NCI-H2029 treated with DMSO at 0.1 percent for 48 hours (cell line): ENCODE results near the gene PRICKLE4.
"Not testable (repeated sequence)": the region's sequence is repeated elsewhere in the genome, so short reads cannot be mapped to it uniquely, and the experiment has no call there.

ENCODE experiments used
- DNase-seq: peaks from one replicate; lab custom pipeline; 2025; lab: John Stamatoyannopoulos, UW

The PRICKLE4 gene

GRCh38 chr6:41744236-41744787 is 36.3 kb upstream of the PRICKLE4 start:
- no peak for DNase-seq

- DNase-seq, result no peak
Measured at GRCh38 chr6:41746107-41746506, 34.5 kb upstream of the PRICKLE4 start.

- no peak for DNase-seq
Measured at GRCh38 chr6:41747256-41748101, 33.1 kb upstream of the PRICKLE4 start, which contains the start of gene PGC. PGC (minus strand) TSS chr6:41747397; CDS start chr6:41747334, 63 bp downstream.

DNA sequence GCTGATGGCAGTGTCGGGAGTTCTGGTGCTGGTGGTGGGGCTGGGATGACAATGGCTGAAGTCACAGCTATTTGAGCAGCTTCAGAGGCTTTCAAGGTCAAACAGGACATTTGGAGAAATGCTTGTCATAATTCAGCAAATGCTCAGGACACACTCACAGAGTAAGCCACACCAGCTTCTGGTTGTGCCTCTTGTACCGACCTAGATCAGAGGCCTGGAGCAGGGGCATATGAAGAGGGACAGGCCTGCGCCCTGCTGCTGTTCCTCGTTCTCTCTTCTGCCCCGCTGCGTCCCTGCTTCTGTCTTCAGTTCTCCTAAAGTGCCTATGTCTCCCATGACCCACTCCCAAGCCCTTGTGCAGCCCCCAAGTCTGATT is 32.5 kb upstream of the PRICKLE4 start:
- no peak for DNase-seq

DNA sequence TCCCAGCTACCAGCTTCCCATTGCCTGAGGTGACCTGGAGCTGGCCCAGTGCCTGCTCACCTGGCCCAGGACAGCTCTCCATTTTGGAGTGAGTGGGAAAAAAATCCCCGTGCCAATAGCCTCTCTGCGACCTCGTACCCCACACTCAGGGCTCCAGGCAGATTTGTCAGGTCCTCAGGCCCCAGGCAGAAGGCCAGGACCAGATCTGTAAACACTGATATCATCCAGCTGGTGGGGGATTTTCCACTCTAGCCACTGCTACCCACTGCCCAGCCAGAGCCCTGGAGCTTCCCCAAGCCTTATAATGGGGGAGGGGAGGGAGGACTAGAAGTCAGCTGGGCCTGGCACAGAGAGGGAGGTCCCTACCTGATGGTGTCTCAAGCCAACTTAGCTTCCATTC is 32.0 kb upstream of the PRICKLE4 start:
- no peak for DNase-seq

- DNase-seq, result no peak
Measured at GRCh38 chr6:41750374-41750773, 30.2 kb upstream of the PRICKLE4 start.

DNA sequence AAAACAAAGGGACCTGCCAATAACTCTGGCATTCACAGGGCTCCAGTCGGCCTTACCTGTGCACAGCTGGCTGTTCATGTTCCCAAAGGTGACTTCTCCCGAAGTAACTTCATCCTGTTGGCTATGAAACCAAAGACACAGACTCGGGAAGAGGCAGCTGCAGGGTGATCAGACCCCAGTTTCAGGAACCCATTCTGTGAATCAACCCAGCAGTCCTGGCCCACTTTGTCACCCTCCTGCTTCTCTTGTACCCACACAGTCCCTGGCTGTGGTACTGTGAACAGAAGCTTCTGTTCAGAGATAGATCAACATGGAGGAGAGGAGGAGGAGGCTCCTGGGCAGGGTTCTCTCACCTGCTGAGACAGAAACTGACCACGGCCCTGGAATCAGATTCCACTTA is 24.7 kb upstream of the PRICKLE4 start:
- no peak for DNase-seq

GRCh38 chr6:41756354-41756753 is 24.2 kb upstream of the PRICKLE4 start:
- no peak for DNase-seq

DNA sequence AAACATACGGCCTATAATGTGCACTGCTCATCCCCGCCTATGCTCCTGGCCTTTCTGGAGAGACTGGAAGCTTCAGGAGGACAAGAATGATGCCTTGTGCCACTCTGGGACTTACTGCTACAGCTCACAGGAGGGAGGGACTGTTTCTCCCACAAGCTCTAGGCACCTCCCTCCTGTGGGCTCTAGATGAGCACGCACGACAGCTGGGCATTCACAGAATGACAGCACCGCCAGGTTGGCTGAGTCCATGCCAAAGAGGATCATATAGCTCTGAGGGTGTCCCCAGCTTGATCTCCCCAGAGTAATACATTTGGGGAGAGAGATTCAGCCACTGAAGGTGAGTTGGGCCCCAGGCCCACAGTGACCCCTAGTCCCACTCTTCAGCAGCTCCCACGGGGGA is 23.3 kb upstream of the PRICKLE4 start:
- DNase-seq, result no peak

DNA sequence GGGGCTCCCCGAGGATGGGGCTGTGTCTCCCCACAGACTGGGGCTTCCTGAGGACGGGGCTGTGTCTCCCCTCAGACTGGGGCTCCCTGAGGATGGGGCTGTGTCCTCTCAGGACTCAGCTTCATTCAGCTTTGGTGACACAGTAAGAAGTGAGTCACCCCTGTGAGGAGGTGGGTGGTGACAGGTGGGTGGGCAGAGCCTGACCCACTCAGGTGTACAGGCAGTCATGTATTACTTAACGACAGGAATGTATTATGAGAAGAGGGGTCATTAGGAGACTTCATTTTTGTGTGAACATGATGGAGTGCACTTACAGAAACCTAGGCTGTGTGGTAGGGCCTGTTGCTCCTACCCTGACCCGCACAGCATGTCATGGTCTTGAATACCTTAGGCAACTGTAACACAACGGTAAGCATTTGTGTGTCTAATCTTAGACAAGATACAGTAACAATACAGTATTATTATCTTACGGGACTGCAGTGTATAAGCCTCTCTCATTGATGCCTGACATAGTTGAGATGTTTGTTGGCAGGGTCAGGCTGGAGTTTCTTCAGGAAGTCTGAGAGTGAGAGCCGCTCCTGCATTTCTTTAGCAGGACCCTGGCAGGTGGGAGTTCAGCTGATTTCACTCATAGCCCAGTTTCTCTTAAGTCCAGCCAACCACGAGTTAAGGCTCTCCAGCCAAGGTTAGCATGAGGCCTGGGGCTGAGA is 22.5 kb upstream of the PRICKLE4 start:
- DNase-seq, result no peak

- no peak for DNase-seq
Measured at GRCh38 chr6:41758641-41759035, 21.9 kb upstream of the PRICKLE4 start.

DNA sequence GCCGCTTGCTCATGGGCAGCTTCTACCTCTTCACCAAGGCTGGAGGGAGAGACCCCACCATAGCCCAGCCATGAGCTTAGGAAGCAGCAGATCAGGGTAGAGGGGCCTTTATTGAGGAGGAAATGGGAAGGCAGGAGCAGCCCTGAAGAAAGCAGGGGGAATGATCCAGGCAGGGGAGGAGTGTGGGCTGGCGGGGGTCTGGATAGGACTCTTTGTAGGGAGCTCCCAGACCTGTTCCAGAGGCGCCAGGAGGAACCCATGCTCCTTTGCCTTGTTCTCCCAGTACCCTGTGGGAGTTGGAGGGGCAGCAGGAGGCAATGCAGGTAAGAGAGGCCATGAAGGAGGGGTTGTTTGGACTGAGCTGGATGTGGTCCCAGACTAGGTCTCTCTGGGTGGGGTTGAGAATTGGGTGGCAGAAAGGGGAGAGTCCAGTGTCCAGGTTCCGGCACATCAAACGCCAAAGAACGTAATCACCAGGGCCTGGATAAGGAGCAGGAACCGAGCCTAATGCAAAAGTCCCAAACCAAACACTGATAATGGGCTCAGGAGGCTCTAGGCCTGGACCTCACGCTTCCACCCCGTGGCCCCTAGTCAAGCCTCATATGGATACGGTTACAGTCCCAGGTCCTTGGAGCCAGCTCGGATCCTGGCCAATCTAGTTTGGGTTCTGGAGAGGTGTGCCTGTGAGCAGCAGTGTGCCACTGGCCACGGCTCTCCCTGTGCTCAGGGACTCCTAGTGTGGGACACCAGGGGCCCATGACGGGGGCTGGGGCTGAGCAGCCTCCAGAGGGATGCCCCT is 21.3 kb upstream of the PRICKLE4 start:
- DNase-seq, result no peak

DNA sequence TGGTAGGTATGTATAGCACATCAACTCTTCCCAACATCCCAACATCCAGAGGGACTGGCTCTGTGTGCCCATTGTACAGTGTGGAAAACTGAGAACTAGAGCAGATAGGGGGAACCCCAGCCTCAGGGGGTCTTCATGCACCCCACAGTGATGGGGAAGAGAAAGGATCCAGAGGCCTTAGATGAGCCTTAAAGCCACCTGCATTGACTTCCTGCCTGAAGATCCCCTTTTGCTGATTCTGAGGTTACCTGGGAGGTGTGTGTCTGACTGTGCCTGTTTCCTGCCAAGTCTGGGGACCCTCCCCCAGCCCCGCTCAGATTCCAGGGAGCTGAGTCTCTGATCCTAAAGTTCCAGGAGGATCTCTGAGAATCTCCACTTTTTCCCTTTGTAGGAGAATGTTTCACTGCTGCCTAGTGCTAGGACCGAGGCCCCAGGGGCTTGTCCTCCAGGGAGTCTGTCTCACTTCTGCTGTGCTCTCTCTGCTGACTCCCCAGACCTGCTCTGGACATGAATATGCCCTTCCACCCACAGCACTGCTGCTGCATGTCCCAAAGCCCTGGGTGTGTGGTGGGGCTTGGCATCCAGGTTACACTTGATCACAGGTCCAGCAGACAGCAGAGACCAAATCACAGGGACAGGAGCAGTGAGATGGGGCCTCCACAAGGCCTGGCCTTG is 20.5 kb upstream of the PRICKLE4 start:
- DNase-seq, result no peak

GRCh38 chr6:41763470-41763869 is 17.1 kb upstream of the PRICKLE4 start:
- no peak for DNase-seq

DNA sequence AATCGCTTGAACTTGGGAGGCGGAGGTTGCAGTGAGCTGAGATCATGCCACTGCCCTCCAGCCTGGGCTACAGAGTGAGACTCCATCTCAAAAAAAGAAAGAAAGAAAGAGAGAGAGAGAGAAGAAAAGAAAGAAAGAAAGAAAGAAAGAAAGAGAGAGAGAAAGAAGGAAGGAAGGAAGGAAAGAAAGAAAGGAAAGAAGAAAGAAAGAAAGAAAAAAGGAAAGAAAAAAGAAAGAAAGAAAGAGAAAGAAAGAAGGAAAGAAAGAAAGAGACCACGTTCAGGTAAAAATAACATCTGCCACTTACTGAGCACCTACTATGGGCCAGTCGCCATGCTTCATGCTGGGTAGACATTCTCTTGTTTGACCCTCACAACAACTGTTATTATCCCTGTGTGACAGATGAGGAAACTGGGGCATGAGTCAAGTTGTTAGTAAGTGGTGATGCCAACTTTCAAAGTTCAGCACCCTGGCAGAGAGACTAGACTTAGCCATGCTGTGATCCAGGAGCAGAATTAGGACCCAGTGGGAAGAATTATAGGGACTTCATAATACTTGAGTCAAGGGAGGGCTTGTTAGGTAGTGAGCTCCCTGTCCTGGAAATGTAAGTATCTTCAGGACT is 14.4 kb upstream of the PRICKLE4 start:
- DNase-seq, result not testable (repeated sequence)

GRCh38 chr6:41767112-41767833 is 13.3 kb upstream of the PRICKLE4 start:
- no peak for DNase-seq

DNA sequence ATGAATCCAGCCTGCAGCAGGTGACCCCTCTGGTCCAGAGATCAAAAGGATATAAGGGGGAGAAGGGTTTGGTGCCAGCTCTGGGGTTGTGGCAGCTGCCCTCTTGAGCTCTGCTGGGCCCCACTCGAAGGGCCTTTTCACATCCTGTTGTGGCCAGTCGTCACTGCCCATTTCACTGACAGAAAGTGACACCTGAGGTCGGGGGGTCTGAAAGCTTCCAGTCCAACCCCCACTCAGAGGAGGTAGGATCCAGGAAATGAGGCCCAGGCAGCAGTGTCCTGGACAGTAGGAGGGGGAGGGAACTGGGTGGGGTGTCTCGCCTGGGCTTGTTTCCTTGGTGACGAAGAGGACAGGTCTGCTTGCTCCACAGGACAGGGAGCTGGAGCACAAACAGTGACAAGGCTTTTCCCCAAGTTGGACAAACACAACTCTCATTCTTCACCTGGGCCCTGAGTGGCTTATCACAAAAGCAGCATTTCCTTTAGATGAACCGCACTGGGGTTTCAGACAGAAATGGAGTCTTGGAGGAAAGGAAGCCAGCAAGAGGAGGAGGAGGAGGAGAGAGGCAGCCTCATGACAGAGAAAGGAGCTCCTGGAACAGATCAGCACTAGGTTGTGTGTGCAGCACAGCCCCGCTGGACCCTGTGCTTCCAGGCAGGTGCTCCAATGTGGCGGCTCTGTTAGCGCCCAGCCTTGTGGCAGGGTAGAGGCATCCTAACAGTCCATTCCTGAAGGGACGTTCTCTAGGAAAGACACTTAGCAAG is 11.9 kb upstream of the PRICKLE4 start:
- DNase-seq, result no peak

- no peak for DNase-seq
Measured at GRCh38 chr6:41769376-41769775, 11.2 kb upstream of the PRICKLE4 start.

DNA sequence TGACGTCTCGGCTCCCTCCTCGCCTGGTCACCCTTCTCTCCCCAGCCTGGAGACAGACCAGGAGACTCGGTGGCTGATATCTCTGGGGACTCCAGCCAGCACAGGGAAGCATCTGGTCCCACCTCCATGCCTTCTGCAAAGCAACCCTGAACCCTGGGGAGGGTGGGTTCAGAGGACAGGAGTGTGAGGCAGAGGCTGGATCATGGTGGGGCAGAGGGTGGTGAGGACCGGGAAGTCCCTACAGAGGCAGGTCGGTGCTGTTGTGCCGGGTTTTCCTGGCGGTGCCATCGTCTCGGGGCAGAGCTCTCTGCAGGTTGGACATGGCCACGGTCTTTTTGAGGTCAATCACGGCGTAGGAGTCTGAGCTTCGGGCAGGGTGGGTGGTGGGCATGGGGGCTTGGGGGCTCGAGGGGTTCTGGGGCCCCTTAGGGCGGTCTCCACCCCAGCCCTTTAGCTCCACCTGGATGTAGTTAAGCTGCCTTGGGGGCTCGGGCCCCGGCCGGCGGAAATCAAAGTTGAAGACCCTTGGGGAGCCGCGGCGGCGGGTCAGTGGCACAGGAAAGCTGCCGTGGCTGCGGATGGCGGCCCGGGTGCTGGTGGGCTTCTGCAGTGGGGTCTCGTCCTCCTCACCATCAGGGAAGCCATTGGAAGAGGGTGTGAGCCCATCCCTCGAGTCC is 10.1 kb upstream of the PRICKLE4 start:
- no peak for DNase-seq
